Endodermal cell (in vitro differentiated cells): Measurements from ENCODE around the gene OLFML2A. TPM values are rescaled to one million over a fixed set of nuclear protein-coding genes. Genes with fewer than 3 reads are reported as not detected.

ENCODE experiments used
- DNase-seq: peaks from one replicate; pipeline ENCODE4 v3.0.0-alpha.2; 2017
- H3K27ac ChIP-seq: 2 replicates; pipeline ENCODE4 v1.5.1; 2013; ENCODE audit warnings: mild to moderate bottlenecking, low read depth, low read length, moderate library complexity
- H3K27me3 ChIP-seq: 2 replicates; pipeline ENCODE4 v1.6.1; 2013; ENCODE audit warnings: mild to moderate bottlenecking, low read length, moderate library complexity; ENCODE audit not compliant: insufficient read depth, control insufficient read depth, poor library complexity, severe bottlenecking
- H3K36me3 ChIP-seq: 2 replicates; pipeline ENCODE4 v1.7.0; 2013; ENCODE audit warnings: mild to moderate bottlenecking, low read length, moderate library complexity; ENCODE audit not compliant: control insufficient read depth, insufficient read depth
- H3K4me1 ChIP-seq: one replicate; pipeline ENCODE4 v1.7.0; 2013; ENCODE audit warnings: low read length; ENCODE audit not compliant: control insufficient read depth, insufficient read depth
- H3K4me3 ChIP-seq: 2 replicates; pipeline ENCODE4 v1.5.1; 2013; ENCODE audit warnings: mild to moderate bottlenecking, low read length, moderate library complexity
- H3K9ac ChIP-seq: 2 replicates; pipeline ENCODE4 v1.6.1; 2013; ENCODE audit warnings: mild to moderate bottlenecking, low read length, moderate library complexity; ENCODE audit not compliant: poor library complexity, severe bottlenecking; ENCODE audit errors: extremely low read depth
- H3K9me3 ChIP-seq: 2 replicates; pipeline ENCODE4 v1.6.1; 2013; ENCODE audit warnings: mild to moderate bottlenecking, low read length, moderate library complexity; ENCODE audit not compliant: control insufficient read depth
- H3K27ac Mint-ChIP-seq: 2 replicates; pipeline ENCODE4 v1.8.0; 2020; ENCODE audit warnings: mixed read lengths
- H3K27me3 Mint-ChIP-seq: 2 replicates; pipeline ENCODE4 v1.8.0; 2021; ENCODE audit warnings: mild to moderate bottlenecking, mixed read lengths; ENCODE audit not compliant: insufficient read depth
- H3K36me3 Mint-ChIP-seq: 2 replicates; pipeline ENCODE4 v1.8.0; 2020; ENCODE audit warnings: low read depth, mixed read lengths
- H3K4me1 Mint-ChIP-seq: 2 replicates; pipeline ENCODE4 v1.8.0; 2020; ENCODE audit warnings: mixed read lengths
- H3K4me3 Mint-ChIP-seq: 2 replicates; pipeline ENCODE4 v1.8.0; 2020; ENCODE audit warnings: mild to moderate bottlenecking, moderate library complexity, mixed read lengths
- H3K9me3 Mint-ChIP-seq: 2 replicates; pipeline ENCODE4 v1.8.0; 2020; ENCODE audit warnings: mild to moderate bottlenecking, mixed read lengths
- CTCF ChIP-seq: fragments of 200-600 bp; sonication (generic); conservative IDR thresholded peaks from 2 replicates; pipeline ENCODE4 v1.5.0; 2021; ENCODE audit warnings: antibody characterized with exemption, mild to moderate bottlenecking
- WGBS, 2 experiments: methylation state at CpG; one replicate each; pipeline versions ENCODE4 v1.1.5 to v1.1.7; 2013; ENCODE audit warnings: missing lambda C conversion rate in 2 of 2, mixed read lengths in 1 of 2; ENCODE audit not compliant: insufficient coverage in 1 of 2, insufficient read length in 1 of 2; 5-methylcytosine and 5-hydroxymethylcytosine counted together
- total RNA-seq, 2 donors: library from RNA; stranded (reverse); fragmentation: NEBNext Ultra II Directional in 1 of 2; extraction: Animal tissue kit (Norgen Biotek cat#: 25700) in 1 of 2; gene quantifications; 2 replicates in 1 of 2; 3 replicates in 1 of 2; pipeline ENCODE4 v1.2.1, GENCODE V29; 2021

The OLFML2A gene
- total RNA-seq, 2 donors from 2014 or later, result 28.1 to 31.2 TPM

GRCh38 chr9:124741662-124742061, 35.3 kb upstream of the OLFML2A start:
- H3K9me3 ChIP-seq, result no peaks in the 10 kb centered on the region
- Mint-ChIP-seq H3K27ac (no peak overlapping the region), H3K27me3 (no peaks in the 10 kb centered on the region), H3K4me3 (no peak overlapping the region), H3K4me1 (peaks cover 6% of the 10 kb centered on the region), H3K36me3 (peaks cover 13% of the 10 kb centered on the region), H3K9me3 (no peaks in the 10 kb centered on the region)
- TF ChIP-seq CTCF, result no peak
- H3K9ac ChIP-seq, result no peak overlapping the region
- DNase-seq, result no peak
- H3K4me3 ChIP-seq, result no peak overlapping the region
- WGBS, 2 experiments, result 95 to 97% methylated on average over 4 of the region's 4 CpGs
- no peak overlapping the region for H3K27ac ChIP-seq
- no peaks in the 10 kb centered on the region for H3K4me1 ChIP-seq
- H3K36me3 ChIP-seq, result peaks cover 27% of the 10 kb centered on the region
- no peaks in the 10 kb centered on the region for H3K27me3 ChIP-seq

GRCh38 chr9:124742940-124743339, 34.0 kb upstream of the OLFML2A start:
- Mint-ChIP-seq H3K27me3 (no peaks in the 10 kb centered on the region), H3K9me3 (no peaks in the 10 kb centered on the region), H3K36me3 (peaks cover 13% of the 10 kb centered on the region), H3K4me1 (peaks cover 6% of the 10 kb centered on the region), H3K4me3 (no peak overlapping the region), H3K27ac (no peak overlapping the region)
- H3K27ac ChIP-seq, result no peak overlapping the region
- H3K36me3 ChIP-seq, result peaks cover 27% of the 10 kb centered on the region
- H3K27me3 ChIP-seq, result no peaks in the 10 kb centered on the region
- no peak overlapping the region for H3K4me3 ChIP-seq
- H3K9ac ChIP-seq, result no peak overlapping the region
- H3K9me3 ChIP-seq, result no peaks in the 10 kb centered on the region
- no peaks in the 10 kb centered on the region for H3K4me1 ChIP-seq
- no peak for TF ChIP-seq CTCF
- DNase-seq, result no peak

DNA sequence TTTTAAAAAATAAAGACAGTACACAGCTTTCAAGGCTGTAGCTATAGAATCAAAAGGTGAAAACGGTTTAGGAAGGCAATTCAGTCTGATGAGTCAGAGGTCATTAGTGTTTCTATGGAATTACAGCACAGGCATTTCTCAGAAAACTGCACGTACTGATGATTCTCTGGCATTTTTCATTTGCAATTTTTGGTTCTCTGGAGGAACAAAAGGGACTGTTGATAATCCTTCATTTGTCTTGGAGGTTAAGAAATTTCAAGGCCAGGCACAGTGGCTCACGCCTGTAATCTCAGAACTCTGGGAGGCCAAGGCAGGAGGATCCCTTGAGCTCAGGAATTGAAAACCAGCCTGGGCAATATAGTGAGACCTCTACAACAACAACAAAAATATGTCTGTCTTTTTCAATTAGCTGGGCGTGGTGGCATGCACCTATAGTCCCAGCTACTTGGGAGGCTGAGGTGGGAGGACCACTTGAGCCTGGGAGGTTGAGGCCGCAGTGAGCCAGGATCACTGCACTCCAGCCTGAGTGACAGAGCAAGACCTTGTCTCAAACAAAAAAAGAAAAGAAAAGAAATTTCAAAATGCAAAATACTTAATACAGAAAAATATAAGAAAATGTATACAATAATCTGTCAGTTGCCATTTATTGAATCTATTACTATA, 33.1 kb upstream of the OLFML2A start:
- Mint-ChIP-seq H3K36me3 (peaks cover 9% of the 10 kb centered on the region), H3K27ac (no peak overlapping the region), H3K9me3 (no peaks in the 10 kb centered on the region), H3K27me3 (no peaks in the 10 kb centered on the region), H3K4me1 (peaks cover 6% of the 10 kb centered on the region), H3K4me3 (no peak overlapping the region)
- peaks cover 27% of the 10 kb centered on the region for H3K36me3 ChIP-seq
- no peaks in the 10 kb centered on the region for H3K27me3 ChIP-seq
- no peaks in the 10 kb centered on the region for H3K9me3 ChIP-seq
- no peak overlapping the region for H3K4me3 ChIP-seq
- TF ChIP-seq CTCF, result no peak
- no peak overlapping the region for H3K9ac ChIP-seq
- 86 to 89% methylated on average over 3 to 5 of the region's 5 CpGs for WGBS, 2 experiments
- no peak for DNase-seq
- no peak overlapping the region for H3K27ac ChIP-seq
- no peaks in the 10 kb centered on the region for H3K4me1 ChIP-seq
